KMS-11 (cell line): Measurements from ENCODE around the gene COQ8A.

Experiments
- H2AFZ ChIP-seq: fragments of 200-600 bp; sonication (generic); 2 replicates; pipeline ENCODE4 v1.6.1; 2016; ENCODE audit warnings: antibody characterized with exemption, mixed run types, low read depth
- H3K27ac ChIP-seq: fragments of 200-600 bp; sonication (generic); 2 replicates; pipeline ENCODE4 v1.6.1; 2016; ENCODE audit warnings: mild to moderate bottlenecking, mixed run types
- H3K27me3 ChIP-seq: fragments of 200-600 bp; sonication (generic); 2 replicates; pipeline ENCODE4 v1.6.1; 2017; ENCODE audit warnings: mild to moderate bottlenecking, low read depth, mixed run types, moderate library complexity; ENCODE audit not compliant: insufficient read depth
- H3K36me3 ChIP-seq: fragments of 200-600 bp; sonication (generic); 2 replicates; pipeline ENCODE4 v1.6.1; 2017; ENCODE audit warnings: mild to moderate bottlenecking, mixed run types; ENCODE audit not compliant: insufficient read depth
- H3K4me1 ChIP-seq: fragments of 200-600 bp; sonication (generic); 2 replicates; pipeline ENCODE4 v1.6.1; 2016; ENCODE audit warnings: mild to moderate bottlenecking, low read depth, mixed run types; ENCODE audit not compliant: poor library complexity, severe bottlenecking
- H3K4me2 ChIP-seq: fragments of 200-600 bp; sonication (generic); 2 replicates; pipeline ENCODE4 v1.7.0; 2016; ENCODE audit warnings: mild to moderate bottlenecking, mixed run types
- H3K4me3 ChIP-seq: fragments of 200-600 bp; sonication (generic); IDR thresholded peaks from 2 replicates; pipeline ENCODE4 v1.6.1; 2017; ENCODE audit warnings: low read depth, low read length, mixed read lengths; ENCODE audit not compliant: insufficient read depth
- H3K79me2 ChIP-seq: fragments of 200-600 bp; sonication (generic); 2 replicates; pipeline ENCODE4 v1.6.1; 2016; ENCODE audit warnings: low read depth, mixed run types; ENCODE audit not compliant: insufficient read depth
- H3K9ac ChIP-seq: fragments of 200-600 bp; sonication (generic); 2 replicates; pipeline ENCODE4 v1.6.1; 2016; ENCODE audit warnings: mild to moderate bottlenecking, mixed run types
- H4K20me1 ChIP-seq: fragments of 200-600 bp; sonication (generic); 2 replicates; pipeline ENCODE4 v1.6.1; 2016; ENCODE audit warnings: mild to moderate bottlenecking, mixed run types; ENCODE audit not compliant: insufficient read depth
- TF ChIP-seq, protein P1 (sequence below): fragments of 200-600 bp; sonication (generic); conservative IDR thresholded peaks from 2 replicates; pipeline ENCODE4 v1.6.1; 2017; ENCODE audit warnings: low read depth, mild to moderate bottlenecking, antibody characterized with exemption, low read length, moderate library complexity, mixed read lengths

COQ8A gene

DNA sequence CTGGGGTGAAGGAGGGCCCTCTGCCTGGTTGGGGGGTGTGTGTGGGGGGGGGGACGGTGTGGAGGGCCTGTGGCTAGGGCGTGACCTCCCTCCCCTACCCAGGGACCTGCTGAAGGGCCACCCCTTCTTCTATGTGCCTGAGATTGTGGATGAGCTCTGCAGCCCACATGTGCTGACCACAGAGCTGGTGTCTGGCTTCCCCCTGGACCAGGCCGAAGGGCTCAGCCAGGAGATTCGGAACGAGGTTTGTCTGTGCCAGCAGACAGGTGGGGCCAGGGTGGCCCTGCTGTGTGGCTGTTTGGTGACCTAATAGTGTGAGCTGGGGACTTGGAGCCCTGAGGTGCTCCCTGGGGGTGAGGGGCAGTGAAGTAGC lies 43.9 kb downstream of the COQ8A start:
- H2AFZ ChIP-seq: no peak overlapping the region
- TF ChIP-seq, protein P1, sequence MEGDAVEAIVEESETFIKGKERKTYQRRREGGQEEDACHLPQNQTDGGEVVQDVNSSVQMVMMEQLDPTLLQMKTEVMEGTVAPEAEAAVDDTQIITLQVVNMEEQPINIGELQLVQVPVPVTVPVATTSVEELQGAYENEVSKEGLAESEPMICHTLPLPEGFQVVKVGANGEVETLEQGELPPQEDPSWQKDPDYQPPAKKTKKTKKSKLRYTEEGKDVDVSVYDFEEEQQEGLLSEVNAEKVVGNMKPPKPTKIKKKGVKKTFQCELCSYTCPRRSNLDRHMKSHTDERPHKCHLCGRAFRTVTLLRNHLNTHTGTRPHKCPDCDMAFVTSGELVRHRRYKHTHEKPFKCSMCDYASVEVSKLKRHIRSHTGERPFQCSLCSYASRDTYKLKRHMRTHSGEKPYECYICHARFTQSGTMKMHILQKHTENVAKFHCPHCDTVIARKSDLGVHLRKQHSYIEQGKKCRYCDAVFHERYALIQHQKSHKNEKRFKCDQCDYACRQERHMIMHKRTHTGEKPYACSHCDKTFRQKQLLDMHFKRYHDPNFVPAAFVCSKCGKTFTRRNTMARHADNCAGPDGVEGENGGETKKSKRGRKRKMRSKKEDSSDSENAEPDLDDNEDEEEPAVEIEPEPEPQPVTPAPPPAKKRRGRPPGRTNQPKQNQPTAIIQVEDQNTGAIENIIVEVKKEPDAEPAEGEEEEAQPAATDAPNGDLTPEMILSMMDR: no peak
- no peaks in the 10 kb centered on the region for H3K4me1 ChIP-seq
- no peaks in the 10 kb centered on the region for H3K27me3 ChIP-seq
- no peaks in the 10 kb centered on the region; the same call in 1 of the 2 replicates for H3K36me3 ChIP-seq
- H3K27ac ChIP-seq: no peak overlapping the region
- no peak overlapping the region for H3K9ac ChIP-seq
- no peak overlapping the region for H3K4me3 ChIP-seq
- no peaks in the 10 kb centered on the region for H3K79me2 ChIP-seq
- no peaks in the 10 kb centered on the region for H4K20me1 ChIP-seq
- H3K4me2 ChIP-seq: no peak overlapping the region

DNA sequence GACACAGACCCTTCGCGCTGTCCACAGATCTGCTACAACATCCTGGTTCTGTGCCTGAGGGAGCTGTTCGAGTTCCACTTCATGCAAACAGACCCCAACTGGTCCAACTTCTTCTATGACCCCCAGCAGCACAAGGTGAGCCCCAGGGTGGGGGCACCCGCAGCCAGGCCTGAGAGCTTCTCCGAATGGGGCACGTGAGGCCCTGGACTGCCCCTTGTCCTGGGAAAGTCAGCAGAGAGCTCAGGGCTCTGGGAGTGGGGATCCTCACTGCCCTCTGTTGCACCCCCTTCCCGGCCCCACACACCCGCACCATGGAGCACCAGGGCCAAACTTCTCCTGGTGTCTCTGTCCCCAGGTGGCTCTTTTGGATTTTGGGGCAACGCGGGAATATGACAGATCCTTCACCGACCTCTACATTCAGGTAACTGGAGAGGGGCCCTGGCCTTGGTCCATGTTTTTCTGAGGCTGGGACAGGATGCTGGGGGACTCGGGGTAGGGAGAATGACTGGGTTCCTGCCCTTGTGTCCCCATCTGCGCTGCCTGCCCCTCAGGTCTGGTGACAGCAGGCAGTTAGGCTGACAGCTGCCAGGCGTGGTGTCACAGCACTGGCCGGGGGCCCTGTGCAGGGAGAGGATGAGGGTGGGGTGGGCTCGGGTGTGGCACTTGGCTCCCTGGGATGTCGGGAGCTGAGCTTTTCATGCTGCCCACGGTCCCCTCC lies 44.6 kb downstream of the COQ8A start:
- no peak overlapping the region for H3K9ac ChIP-seq

DNA sequence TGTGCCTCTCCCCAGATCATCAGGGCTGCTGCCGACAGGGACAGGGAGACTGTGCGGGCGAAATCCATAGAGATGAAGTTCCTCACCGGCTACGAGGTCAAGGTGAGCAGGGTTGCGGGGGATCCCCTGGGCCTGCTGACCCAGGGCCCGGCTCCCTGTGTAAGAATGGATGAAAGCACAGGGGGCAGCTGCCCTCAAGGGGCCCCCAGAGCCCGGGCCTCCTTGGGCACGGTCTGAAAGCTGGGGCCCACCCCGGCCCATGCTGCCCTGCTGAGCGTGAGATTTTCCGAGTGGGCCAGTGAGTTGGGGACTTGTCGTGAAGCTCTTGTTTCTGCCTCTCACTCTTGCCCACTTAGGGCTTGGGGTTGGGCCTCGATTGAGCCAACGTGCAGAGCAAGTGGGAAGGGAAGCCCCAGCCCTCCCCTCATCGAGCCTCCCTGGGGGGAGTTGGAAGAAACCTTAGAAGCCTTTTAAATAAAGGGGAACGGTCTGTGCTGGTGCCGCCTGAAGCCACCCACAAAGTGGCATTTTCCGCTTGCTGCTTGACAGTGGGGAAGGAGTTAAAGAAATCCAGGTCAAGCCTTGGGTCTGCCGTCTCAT lies 45.2 kb downstream of the COQ8A start:
- Histone ChIP-seq H3K36me3 (no peaks in the 10 kb centered on the region; the same call in 1 of the 2 replicates), H3K79me2 (no peaks in the 10 kb centered on the region), H3K27ac (no peak overlapping the region), H3K9ac (no peak overlapping the region), H3K4me1 (no peaks in the 10 kb centered on the region), H4K20me1 (no peaks in the 10 kb centered on the region), H2AFZ (no peak overlapping the region), H3K4me3 (no peak overlapping the region), H3K4me2 (no peak overlapping the region), H3K27me3 (no peaks in the 10 kb centered on the region)
- TF ChIP-seq, protein P1: no peak

More for the DNA sequence above, 44.6 kb downstream of the COQ8A start:
- no peaks in the 10 kb centered on the region for H3K27me3 ChIP-seq
- TF ChIP-seq, protein P1: no peak
- H3K4me2 ChIP-seq: no peak overlapping the region
- no peak overlapping the region for H3K4me3 ChIP-seq
- H3K36me3 ChIP-seq: no peaks in the 10 kb centered on the region; the same call in 1 of the 2 replicates
- H3K79me2 ChIP-seq: no peaks in the 10 kb centered on the region
- H3K27ac ChIP-seq: no peak overlapping the region
- no peaks in the 10 kb centered on the region for H4K20me1 ChIP-seq
- H3K4me1 ChIP-seq: no peaks in the 10 kb centered on the region
- no peak overlapping the region for H2AFZ ChIP-seq

DNA sequence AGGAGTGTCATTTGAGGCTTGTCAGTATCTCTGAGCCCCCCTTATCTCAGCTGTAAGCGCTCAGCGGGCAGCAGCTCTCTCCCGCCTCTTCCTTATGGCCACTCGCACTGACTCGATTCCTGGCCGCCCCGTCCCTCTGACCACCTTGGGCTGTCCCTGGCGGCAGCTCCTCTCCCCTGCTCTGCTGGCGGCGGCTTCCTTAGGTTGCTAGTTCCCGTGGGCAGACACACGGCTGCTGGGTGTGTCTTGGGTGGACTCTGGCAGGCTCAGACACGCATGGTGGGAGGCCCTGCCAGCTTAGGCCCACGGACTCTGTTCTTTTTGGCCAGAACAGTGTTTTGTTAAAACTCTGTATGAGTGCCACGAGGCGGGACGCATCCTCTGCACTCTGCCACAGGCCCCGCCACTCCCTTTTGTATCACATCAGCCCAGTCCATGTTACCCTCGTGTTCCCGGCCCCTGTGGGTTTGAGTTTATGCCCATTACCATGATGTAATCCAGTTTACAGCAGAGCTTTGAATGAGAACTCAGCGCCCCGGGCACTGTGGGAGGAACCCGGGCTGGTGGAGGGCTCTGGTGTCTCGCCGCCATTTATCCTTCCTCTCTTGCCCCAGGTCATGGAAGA lies 45.9 kb downstream of the COQ8A start:
- Histone ChIP-seq H4K20me1 (no peaks in the 10 kb centered on the region), H3K4me2 (no peak overlapping the region), H3K9ac (no peak overlapping the region), H3K36me3 (no peaks in the 10 kb centered on the region; the same call in 1 of the 2 replicates), H2AFZ (no peak overlapping the region), H3K4me3 (no peak overlapping the region), H3K27ac (no peak overlapping the region), H3K27me3 (no peaks in the 10 kb centered on the region), H3K4me1 (no peaks in the 10 kb centered on the region), H3K79me2 (no peaks in the 10 kb centered on the region)
- TF ChIP-seq, protein P1: no peak
